Stimulated activated CD4-positive, alpha-beta T cell treated with anti-CD3 and anti-CD28 coated beads, Interleukin-1b, Interleukin-23, amount 100 ng/mL, for 1 hour (primary cell): ENCODE results near the gene SBF2.

ENCODE experiments used
- DNase-seq, 2 donors: peaks; one replicate each; pipeline ENCODE4 v3.0.0-alpha.2; 2020; ENCODE audit warnings: low read depth in 2 of 2

The SBF2 gene

GRCh38 chr11:9855579-9856287 lies 438.3 kb downstream of the SBF2 start:
- no peak for DNase-seq

- DNase-seq: no peak
These were observed 440.0 kb downstream of the SBF2 start for GRCh38 chr11:9853929-9854552.

DNA sequence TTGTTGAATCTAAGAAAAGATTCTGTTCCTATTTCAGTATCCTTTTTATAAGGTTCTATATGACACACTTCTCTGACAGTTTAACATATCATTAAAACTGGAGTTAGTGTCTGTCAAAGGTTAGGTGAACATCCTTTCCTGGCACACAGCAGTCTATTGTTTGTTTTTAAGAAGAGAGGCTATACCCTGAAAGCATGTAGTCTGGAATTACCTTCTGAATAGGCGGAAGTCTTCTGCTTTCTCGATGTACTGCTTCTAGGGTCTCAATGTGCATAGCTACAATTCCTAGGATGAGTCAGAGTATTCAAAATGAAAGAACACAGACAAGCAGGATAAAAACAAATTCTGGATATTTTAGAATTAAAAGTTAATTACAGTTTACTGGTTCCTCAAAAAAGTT lies 441.6 kb downstream of the SBF2 start:
- DNase-seq: no peak

- no peak for DNase-seq
These were observed 442.7 kb downstream of the SBF2 start for GRCh38 chr11:9851366-9851765.

DNA sequence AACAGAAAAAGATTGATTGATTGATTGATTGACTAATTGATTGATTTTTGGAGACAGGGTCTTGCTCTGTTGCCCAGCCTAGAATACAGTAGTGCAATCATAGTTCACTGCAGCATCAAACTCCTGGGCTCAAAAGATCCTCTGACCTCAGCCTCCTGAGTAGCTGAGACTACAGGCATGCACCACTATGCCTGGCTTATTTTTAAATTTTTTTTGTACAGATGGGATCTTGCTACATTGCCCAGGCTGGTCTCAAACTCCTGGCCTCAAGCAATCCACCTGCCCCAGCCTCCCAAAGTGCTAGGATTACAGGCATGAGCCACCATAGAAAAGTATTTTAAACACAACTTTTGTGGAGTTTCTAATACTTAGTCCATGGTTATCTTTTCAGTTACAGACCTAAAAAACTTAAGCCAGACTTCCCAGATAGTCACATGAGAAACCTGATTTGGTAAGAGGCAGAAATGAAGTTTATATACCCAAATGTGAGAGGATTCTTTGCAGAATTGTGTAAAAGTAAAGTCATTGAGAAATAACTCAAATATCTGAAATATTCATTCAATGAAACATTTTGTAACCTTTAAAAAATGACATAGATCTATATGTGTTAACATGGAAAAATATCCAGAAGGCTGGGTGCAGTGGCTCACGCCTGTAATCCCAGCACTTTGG lies 443.7 kb downstream of the SBF2 start:
- DNase-seq: no peak

DNA sequence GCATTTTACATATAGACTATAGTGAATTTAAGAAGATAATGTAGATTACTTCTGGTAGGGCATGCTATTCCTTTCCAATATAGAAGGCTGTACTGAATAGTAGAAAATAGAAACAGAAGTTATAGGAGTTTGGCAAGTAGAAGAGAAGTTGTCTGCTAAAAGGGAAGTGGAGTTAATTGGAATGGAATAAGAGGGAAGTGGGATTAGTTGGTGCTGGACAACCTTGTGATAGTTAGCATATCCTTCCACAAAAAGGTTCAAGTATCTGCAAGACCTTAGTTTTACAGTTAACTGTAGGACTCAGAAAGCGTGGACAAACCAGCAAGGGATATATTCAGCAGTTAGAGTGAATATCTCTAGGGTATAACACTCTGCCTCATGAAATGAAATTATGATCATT lies 444.6 kb downstream of the SBF2 start:
- DNase-seq: no peak

- no peak for DNase-seq
These were observed 446.4 kb downstream of the SBF2 start for GRCh38 chr11:9847636-9848035.

DNA sequence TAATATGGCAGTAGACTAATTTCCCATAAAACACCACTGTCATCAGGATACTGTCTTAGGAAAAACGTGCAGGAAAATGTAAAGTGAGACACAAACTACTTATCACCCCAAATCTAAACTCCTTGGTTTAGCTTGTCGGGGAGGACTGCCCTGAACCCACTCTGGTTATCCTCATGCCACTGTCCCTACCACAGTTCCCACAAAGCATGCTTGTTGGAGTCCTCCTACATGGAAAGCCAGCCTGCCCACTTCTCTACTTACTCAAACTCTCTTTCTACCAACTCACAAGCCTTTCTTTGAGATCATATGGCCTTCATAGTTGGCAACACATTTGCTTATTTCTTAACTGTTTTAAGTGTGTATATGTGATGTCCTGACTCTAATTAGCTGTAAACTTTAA lies 451.1 kb downstream of the SBF2 start:
- no peak for DNase-seq

GRCh38 chr11:9840460-9841004 lies 453.5 kb downstream of the SBF2 start:
- DNase-seq: no peak

DNA sequence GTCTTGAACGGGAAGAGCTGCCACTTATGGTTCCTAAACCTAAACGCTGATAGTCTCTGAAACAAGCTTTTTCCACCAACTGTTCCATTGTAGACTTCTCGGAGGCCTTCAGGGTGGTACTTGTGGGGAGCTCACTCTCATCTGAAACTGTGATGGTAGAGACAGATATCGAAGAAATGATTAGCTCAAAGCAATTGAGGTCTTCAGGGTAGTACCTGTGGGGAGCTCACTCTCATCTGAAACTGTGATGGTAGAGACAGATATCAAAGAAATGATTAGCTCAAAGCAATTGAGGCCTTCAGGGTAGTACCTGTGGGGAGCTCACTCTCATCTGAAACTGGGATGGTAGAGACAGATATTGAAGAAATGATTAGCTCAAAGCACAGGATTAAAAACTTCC lies 454.5 kb downstream of the SBF2 start:
- DNase-seq: no peak

- no peak for DNase-seq
These were observed 455.1 kb downstream of the SBF2 start for GRCh38 chr11:9838961-9839360.

DNA sequence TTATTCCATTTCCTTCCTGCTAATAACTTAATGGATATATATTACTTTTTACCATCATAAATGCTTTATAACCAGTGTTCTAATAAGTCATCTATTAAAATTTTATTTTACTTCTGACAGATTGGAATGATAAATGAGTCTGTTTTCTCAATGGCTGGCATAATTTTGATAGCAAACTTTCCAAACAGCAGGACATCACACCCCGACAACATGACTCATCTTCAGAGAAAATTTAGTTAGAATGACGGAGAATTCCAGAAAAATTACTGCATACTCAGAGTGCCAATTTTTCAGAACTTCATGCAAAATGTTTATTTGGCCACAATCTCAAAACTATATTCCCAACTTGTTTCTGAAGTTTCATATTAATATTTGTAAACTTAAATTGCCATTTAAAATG lies 455.8 kb downstream of the SBF2 start:
- no peak for DNase-seq

DNA sequence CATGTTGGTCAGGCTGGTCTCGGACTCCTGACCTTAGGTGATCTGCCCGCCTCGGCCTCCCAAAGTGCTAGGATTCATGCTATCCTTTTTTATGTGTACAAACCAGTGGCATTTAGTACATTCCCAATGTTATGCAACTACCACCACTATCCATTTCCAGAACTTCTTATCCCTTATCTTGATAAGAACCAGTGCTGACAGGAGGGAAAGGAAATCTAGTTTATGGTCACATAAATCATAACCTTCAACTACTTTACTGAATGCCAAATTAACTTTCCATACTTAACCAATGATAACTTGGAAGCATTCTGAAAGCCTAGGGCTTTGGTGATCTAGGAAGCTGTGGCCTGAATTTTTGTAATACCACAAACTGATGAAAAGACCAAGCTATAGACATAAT lies 459.7 kb downstream of the SBF2 start:
- no peak for DNase-seq

DNA sequence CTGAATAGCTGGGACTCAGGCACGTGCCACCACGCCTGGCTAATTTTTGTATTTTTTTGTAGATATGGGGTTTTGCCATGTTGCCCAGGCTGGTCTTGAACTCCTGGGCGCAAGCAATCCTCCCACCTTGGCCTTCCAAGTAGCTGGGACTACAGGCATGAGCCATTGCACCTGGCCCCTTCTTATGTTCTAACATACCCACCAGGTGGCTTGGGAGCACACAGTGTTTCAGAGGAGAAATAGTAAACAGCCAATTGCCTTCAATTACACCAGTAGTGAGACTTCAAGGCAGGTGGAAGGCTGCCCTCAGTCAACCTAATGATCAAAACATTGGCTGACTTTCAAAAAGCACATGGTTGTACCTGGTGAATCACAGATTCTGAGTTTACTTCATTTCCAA lies 462.9 kb downstream of the SBF2 start:
- DNase-seq: no peak

GRCh38 chr11:9827708-9828107 lies 466.3 kb downstream of the SBF2 start:
- no peak for DNase-seq

DNA sequence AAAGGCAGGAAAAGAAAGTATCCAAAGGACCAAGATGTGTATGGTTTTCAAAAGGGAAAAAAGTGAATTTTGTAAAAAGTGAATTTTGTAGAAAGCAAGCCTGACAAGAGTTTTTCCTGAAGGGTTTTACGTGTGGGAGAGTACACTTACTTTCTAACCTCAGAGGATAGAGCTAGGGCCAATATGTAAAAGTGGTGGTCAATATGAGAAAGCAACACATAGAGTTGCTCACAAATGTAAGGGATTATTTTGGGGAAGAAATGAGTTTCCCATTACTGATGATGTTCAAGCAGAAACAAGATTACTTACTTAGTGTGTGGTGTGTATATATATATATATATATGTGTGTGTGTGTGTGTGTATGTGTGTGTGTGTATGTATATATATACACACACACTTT lies 467.6 kb downstream of the SBF2 start:
- DNase-seq: no peak

GRCh38 chr11:9825895-9826294 lies 468.1 kb downstream of the SBF2 start:
- no peak for DNase-seq

DNA sequence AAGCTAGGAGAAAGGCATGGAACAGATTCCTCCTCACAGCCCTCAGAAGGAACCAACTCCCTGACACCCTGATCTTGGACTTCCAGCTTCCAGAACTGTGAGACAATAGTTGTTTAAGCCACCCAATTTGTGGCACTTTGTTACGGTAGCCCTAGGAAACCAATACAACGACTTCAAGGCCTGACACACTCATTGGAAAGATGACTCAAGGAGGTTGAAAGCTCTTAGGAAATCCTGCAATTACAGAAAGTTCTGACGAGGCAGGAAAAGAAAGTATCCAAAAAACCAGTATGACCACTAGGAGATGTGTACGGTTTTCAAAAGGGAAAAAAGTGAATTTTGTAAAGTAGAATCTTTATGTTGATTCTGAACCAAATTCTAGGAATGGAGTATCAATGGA lies 468.7 kb downstream of the SBF2 start:
- DNase-seq: no peak

DNA sequence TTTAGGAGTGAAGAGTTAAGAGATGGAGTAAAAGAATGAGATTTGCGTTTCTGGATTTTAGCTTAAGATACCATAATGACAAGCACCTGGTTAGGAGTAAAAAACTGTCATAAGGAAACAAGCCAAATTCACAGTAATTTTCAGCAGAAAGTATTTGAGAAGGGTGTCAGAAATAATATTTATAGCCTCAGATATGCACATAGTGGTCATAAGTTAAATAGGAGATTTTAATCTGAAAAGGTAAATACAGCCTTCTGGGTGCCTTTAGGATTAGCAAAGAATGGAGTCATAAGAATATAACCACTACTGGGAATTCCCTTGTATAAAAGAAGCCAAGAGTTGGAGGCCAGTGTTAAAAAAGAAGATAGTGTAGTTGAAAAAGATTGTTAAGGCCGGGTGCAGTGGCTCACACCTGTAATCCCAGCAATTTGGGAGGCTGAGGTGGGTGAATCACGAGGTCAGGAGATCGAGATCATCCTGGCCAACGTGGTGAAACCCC lies 470.1 kb downstream of the SBF2 start:
- DNase-seq: no peak

DNA sequence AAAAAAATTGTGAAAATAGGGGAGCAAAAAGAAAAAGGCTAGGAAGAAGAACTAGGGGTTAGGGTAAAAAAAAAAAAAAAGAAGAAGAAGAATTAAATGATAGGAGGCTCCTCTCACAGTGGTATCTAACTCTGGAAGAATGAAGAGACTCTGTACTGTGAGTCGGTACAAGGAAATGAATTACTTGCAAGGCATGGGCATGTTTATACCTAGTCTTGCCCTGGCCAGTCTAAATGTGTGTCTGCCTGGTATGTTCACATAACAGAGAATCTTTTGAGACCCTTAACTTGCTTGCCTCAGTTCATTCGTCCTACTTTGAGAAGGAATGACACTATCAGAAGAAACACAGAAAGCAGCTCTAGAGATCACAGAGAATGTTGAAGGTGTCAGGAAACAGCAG lies 470.6 kb downstream of the SBF2 start:
- no peak for DNase-seq

GRCh38 chr11:9821008-9821752 lies 472.8 kb downstream of the SBF2 start:
- DNase-seq: no peak

GRCh38 chr11:9820260-9820659 lies 473.8 kb downstream of the SBF2 start:
- no peak for DNase-seq
